Dermis microvascular lymphatic vessel endothelial cell (primary cell): ENCODE measurements around the gene TRPV4. TPM values are rescaled to one million over a fixed set of nuclear protein-coding genes. Genes with fewer than 3 reads are reported as not detected.
"Not testable (repeated sequence)": the region's sequence is repeated elsewhere in the genome, so short reads cannot be mapped to it uniquely, and the experiment has no call there.

Experiments used
- DNase-seq, 2 donors: peaks; one replicate each; pipeline versions ENCODE4 v3.0.0 to v3.0.0-alpha.2; 2010; ENCODE audit warnings: low read depth in 2 of 2
- total RNA-seq: library from RNA; depleted of rRNA; stranded (reverse); fragments of >200 nt; gene quantifications from 2 replicates; pipeline ENCODE4 v1.2.1, GENCODE V29; 2014

Gene TRPV4
- total RNA-seq, result 1.4 and 2.4 TPM in 2 replicates

- DNase-seq, result peak in 1 of 2 donors; percentile 71
Measured at GRCh38 chr12:109833307-109834189, at the start of gene TRPV4. Gene TRPV4, minus strand, starts transcription at chr12:109833398. Its CDS starts 18,602 bp downstream, at chr12:109814796.

- DNase-seq, result peak in 1 of 2 donors; percentile 13
Measured at GRCh38 chr12:109881752-109882151, 48.6 kb upstream of the TRPV4 start.

- no peak for DNase-seq
Measured at GRCh38 chr12:109880938-109881337, 47.7 kb upstream of the TRPV4 start.

- DNase-seq, result peak; percentile 42 to 84
Measured at GRCh38 chr12:109880043-109880931, 47.1 kb upstream of the TRPV4 start, which contains the start of gene GLTP. Gene GLTP, minus strand, starts transcription at chr12:109880541. Its CDS starts 167 bp downstream, at chr12:109880374.

GRCh38 chr12:109879351-109880042, 46.3 kb upstream of the TRPV4 start:
- DNase-seq, result peak in 1 of 2 donors; percentile 13

- no peak for DNase-seq
Measured at GRCh38 chr12:109878749-109879148, 45.6 kb upstream of the TRPV4 start.

- DNase-seq, result no peak
Measured at GRCh38 chr12:109878247-109878625, 45.0 kb upstream of the TRPV4 start.

- DNase-seq, result no peak
Measured at GRCh38 chr12:109877504-109878246, 44.5 kb upstream of the TRPV4 start.

- DNase-seq, result no peak
Measured at GRCh38 chr12:109876406-109876805, 43.2 kb upstream of the TRPV4 start.

GRCh38 chr12:109875572-109876131, 42.5 kb upstream of the TRPV4 start:
- no peak for DNase-seq

GRCh38 chr12:109873653-109874052, 40.5 kb upstream of the TRPV4 start:
- DNase-seq, result no peak

GRCh38 chr12:109871668-109872314, 38.6 kb upstream of the TRPV4 start:
- DNase-seq, result no peak

GRCh38 chr12:109870648-109871047, 37.5 kb upstream of the TRPV4 start:
- peak in 1 of 2 donors; percentile 27 for DNase-seq

- DNase-seq, result no peak
Measured at GRCh38 chr12:109868182-109869051, 35.2 kb upstream of the TRPV4 start.

GRCh38 chr12:109864916-109865315, 31.7 kb upstream of the TRPV4 start:
- DNase-seq, result no peak

- no peak for DNase-seq
Measured at GRCh38 chr12:109863847-109864712, 30.9 kb upstream of the TRPV4 start.

- DNase-seq, result not testable (repeated sequence)
Measured at GRCh38 chr12:109862491-109862890, 29.3 kb upstream of the TRPV4 start.
